ENCODE measurements around the gene MCM3AP. TPM values are rescaled to one million over a fixed set of nuclear protein-coding genes. Genes with fewer than 3 reads are reported as not detected.

The MCM3AP gene
- total and polyA plus RNA-seq, 4 donors = 15.5 to 58.1 (median 33.5) TPM

GRCh38 chr21:46264046-46264689 lies 21.2 kb downstream of the MCM3AP start:
- H3K4me1 ChIP-seq (ENCODE audit: control insufficient read depth in 4 of 4, insufficient read depth in 4 of 4, low read length in 3 of 4) = no peaks in the 10 kb centered on the region
- H3K9ac ChIP-seq (ENCODE audit: low read depth in 1 of 2, low read length in 2 of 2) = no peak overlapping the region
- no peaks in the 10 kb centered on the region for H3K27me3 ChIP-seq (ENCODE audit: control insufficient read depth in 4 of 4, insufficient read depth in 4 of 4, low read length in 3 of 4)
- peaks cover 21 to 68% (median 46%) of the 10 kb centered on the region in 4 donors for H3K36me3 ChIP-seq (ENCODE audit: control insufficient read depth in 4 of 4, insufficient read depth in 3 of 4, low read depth in 1 of 4, low read length in 3 of 4)
- no peak overlapping the region for H3K27ac ChIP-seq (ENCODE audit: low read depth in 1 of 2, low read length in 2 of 2)
- TF ChIP-seq CTCF (IDR thresholded peaks at IDR 0.05; ENCODE audit: low read depth, low read length, missing input control) = no peak
- no peak for TF ChIP-seq JUND (IDR thresholded peaks at IDR 0.05)
- no peak for TF ChIP-seq RXRA (IDR thresholded peaks at IDR 0.05)
- no peak for TF ChIP-seq ZBTB33 (IDR thresholded peaks at IDR 0.05)
- TF ChIP-seq HNF4A (conservative IDR thresholded peaks at IDR 0.05) = no peak
- no peak for TF ChIP-seq REST (IDR thresholded peaks at IDR 0.05)
- TF ChIP-seq NR2F2 (IDR thresholded peaks at IDR 0.05) = no peak
- no peak for TF ChIP-seq TAF1 (conservative IDR thresholded peaks at IDR 0.05)
- TF ChIP-seq RAD21 (IDR thresholded peaks at IDR 0.05) = no peak
- TF ChIP-seq MAX (IDR thresholded peaks at IDR 0.05) = no peak
- TF ChIP-seq GABPA (IDR thresholded peaks at IDR 0.05 in 1 of 2, conservative IDR thresholded peaks at IDR 0.05 in 1 of 2) = no peak
- no peak for TF ChIP-seq HNF4G (IDR thresholded peaks at IDR 0.05)
- TF ChIP-seq SP1 (IDR thresholded peaks at IDR 0.05) = no peak
- TF ChIP-seq YY1 (IDR thresholded peaks at IDR 0.05) = no peak
- TF ChIP-seq EGR1 (IDR thresholded peaks at IDR 0.05; ENCODE audit: low read depth in 2 of 2) = no peak
- no peaks in the 10 kb centered on the region for H3K9me3 ChIP-seq (ENCODE audit: control insufficient read depth in 4 of 4, low read length in 3 of 4)
- no peak overlapping the region for H3K4me3 ChIP-seq (ENCODE audit: low read depth in 1 of 3, low read length in 3 of 3)
- DNase-seq (ENCODE audit: low spot score) = no peak
- 95% methylated on average over 22 of the region's 22 CpGs for WGBS

GRCh38 chr21:46256501-46256994 lies 28.9 kb downstream of the MCM3AP start:
- WGBS = 95% methylated on average over 18 of the region's 18 CpGs
- no peaks in the 10 kb centered on the region for H3K9me3 ChIP-seq (ENCODE audit: control insufficient read depth in 4 of 4, low read length in 3 of 4)
- no peak overlapping the region for H3K9ac ChIP-seq (ENCODE audit: low read depth in 1 of 2, low read length in 2 of 2)
- no peak overlapping the region for H3K4me3 ChIP-seq (ENCODE audit: low read depth in 1 of 3, low read length in 3 of 3)
- H3K4me1 ChIP-seq (ENCODE audit: control insufficient read depth in 4 of 4, insufficient read depth in 4 of 4, low read length in 3 of 4) = no peaks in the 10 kb centered on the region
- no peaks in the 10 kb centered on the region for H3K27me3 ChIP-seq (ENCODE audit: control insufficient read depth in 4 of 4, insufficient read depth in 4 of 4, low read length in 3 of 4)
- peaks cover 19 to 78% (median 60%) of the 10 kb centered on the region in 4 donors for H3K36me3 ChIP-seq (ENCODE audit: control insufficient read depth in 4 of 4, insufficient read depth in 3 of 4, low read depth in 1 of 4, low read length in 3 of 4)
- no peak for DNase-seq (ENCODE audit: low spot score)
- H3K27ac ChIP-seq (ENCODE audit: low read depth in 1 of 2, low read length in 2 of 2) = no peak overlapping the region
- TF ChIP-seq NR2F2 (IDR thresholded peaks at IDR 0.05) (no peak), CTCF (IDR thresholded peaks at IDR 0.05; ENCODE audit: low read depth, low read length, missing input control) (no peak), REST (IDR thresholded peaks at IDR 0.05) (no peak), ZBTB33 (IDR thresholded peaks at IDR 0.05) (no peak)

All from liver (tissue), 9 donors.